ENCODE data around the gene RCBTB1. TPM values are rescaled to one million over a fixed set of nuclear protein-coding genes. Genes with fewer than 3 reads are reported as not detected.

RCBTB1 gene
- total RNA-seq, 1 donor from 2014 or later = 11.9 TPM

GRCh38 chr13:49554387-49554786, 31.0 kb downstream of the RCBTB1 start:
- H3K4me3 ChIP-seq (ENCODE audit: low read depth, low read length) = no peak overlapping the region
- no peak for TF ChIP-seq CTCF (conservative IDR thresholded peaks at IDR 0.05; ENCODE audit: low read depth, low read length)
- no peak for DNase-seq (ENCODE audit: low read depth)

GRCh38 chr13:49553888-49554287, 31.5 kb downstream of the RCBTB1 start:
- TF ChIP-seq CTCF (conservative IDR thresholded peaks at IDR 0.05; ENCODE audit: low read depth, low read length) = no peak
- no peak for DNase-seq (ENCODE audit: low read depth)
- H3K4me3 ChIP-seq (ENCODE audit: low read depth, low read length) = no peak overlapping the region

GRCh38 chr13:49550942-49551644, 34.3 kb downstream of the RCBTB1 start:
- no peak for DNase-seq (ENCODE audit: low read depth)
- no peak for TF ChIP-seq CTCF (conservative IDR thresholded peaks at IDR 0.05; ENCODE audit: low read depth, low read length)
- H3K4me3 ChIP-seq (ENCODE audit: low read depth, low read length) = no peak overlapping the region

- no peak for DNase-seq (ENCODE audit: low read depth)
- no peak overlapping the region for H3K4me3 ChIP-seq (ENCODE audit: low read depth, low read length)
- TF ChIP-seq CTCF (conservative IDR thresholded peaks at IDR 0.05; ENCODE audit: low read depth, low read length) = peak; percentile 21
These were observed 36.1 kb downstream of the RCBTB1 start for GRCh38 chr13:49549289-49549688.

- DNase-seq (ENCODE audit: low read depth) = no peak
- no peak for TF ChIP-seq CTCF (conservative IDR thresholded peaks at IDR 0.05; ENCODE audit: low read depth, low read length)
These were observed 38.8 kb downstream of the RCBTB1 start for GRCh38 chr13:49546561-49546960.

GRCh38 chr13:49545661-49546060, 39.7 kb downstream of the RCBTB1 start:
- no peak for TF ChIP-seq CTCF (conservative IDR thresholded peaks at IDR 0.05; ENCODE audit: low read depth, low read length)
- no peak for DNase-seq (ENCODE audit: low read depth)
- H3K4me3 ChIP-seq (ENCODE audit: low read depth, low read length) = no peak overlapping the region

More at GRCh38 chr13:49546561-49546960, 38.8 kb downstream of the RCBTB1 start:
- no peak overlapping the region for H3K4me3 ChIP-seq (ENCODE audit: low read depth, low read length)

GRCh38 chr13:49543656-49544055, 41.7 kb downstream of the RCBTB1 start:
- H3K4me3 ChIP-seq (ENCODE audit: low read depth, low read length) = no peak overlapping the region
- no peak for TF ChIP-seq CTCF (conservative IDR thresholded peaks at IDR 0.05; ENCODE audit: low read depth, low read length)
- no peak for DNase-seq (ENCODE audit: low read depth)
